ENCODE data around the gene PRRT2. TPM values are rescaled to one million over a fixed set of nuclear protein-coding genes. Genes with fewer than 3 reads are reported as not detected.

PRRT2 gene
- total RNA-seq, 1 donor from 2014 or later, result 24.7 TPM

GRCh38 chr16:29816694-29817441 is 4.9 kb downstream of the PRRT2 start:
- Mint-ChIP-seq H3K27me3 (ENCODE audit: low read depth) (no peaks in the 10 kb centered on the region), H3K4me3 (peak overlapping the region; percentile 91), H3K27ac (peak overlapping the region; percentile 81), H3K36me3 (peaks cover 6% of the 10 kb centered on the region), H3K4me1 (peaks cover 63% of the 10 kb centered on the region), H3K9me3 (no peaks in the 10 kb centered on the region)
- TF ChIP-seq, protein P1, sequence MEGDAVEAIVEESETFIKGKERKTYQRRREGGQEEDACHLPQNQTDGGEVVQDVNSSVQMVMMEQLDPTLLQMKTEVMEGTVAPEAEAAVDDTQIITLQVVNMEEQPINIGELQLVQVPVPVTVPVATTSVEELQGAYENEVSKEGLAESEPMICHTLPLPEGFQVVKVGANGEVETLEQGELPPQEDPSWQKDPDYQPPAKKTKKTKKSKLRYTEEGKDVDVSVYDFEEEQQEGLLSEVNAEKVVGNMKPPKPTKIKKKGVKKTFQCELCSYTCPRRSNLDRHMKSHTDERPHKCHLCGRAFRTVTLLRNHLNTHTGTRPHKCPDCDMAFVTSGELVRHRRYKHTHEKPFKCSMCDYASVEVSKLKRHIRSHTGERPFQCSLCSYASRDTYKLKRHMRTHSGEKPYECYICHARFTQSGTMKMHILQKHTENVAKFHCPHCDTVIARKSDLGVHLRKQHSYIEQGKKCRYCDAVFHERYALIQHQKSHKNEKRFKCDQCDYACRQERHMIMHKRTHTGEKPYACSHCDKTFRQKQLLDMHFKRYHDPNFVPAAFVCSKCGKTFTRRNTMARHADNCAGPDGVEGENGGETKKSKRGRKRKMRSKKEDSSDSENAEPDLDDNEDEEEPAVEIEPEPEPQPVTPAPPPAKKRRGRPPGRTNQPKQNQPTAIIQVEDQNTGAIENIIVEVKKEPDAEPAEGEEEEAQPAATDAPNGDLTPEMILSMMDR (IDR thresholded peaks at IDR 0.05; ENCODE audit: unreplicated experiment), result no peak
- peak in 1 of 2 experiments; percentile 54 for DNase-seq (ENCODE audit: low spot score in 2 of 2, unreplicated experiment in 2 of 2)

DNA sequence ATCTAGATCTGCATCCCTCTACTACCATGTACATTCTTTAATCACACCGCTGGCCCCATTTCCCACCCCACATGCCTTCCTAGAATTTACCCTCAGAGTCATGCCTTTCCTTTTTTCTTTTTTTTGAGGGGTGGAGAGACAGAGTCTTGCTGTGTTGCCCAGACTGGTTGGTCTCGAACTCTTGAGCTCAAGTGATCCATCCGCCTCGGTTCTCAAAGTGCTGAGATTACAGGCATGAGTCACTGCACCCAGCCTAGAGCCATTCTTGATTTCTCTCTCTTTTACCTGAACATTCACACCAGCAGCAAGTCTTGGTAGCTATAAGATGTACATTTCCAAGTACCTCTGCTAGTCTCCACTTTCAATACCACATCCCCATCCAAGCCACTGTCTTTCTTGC is 6.1 kb downstream of the PRRT2 start:
- H3K36me3 Mint-ChIP-seq, result peaks cover 6% of the 10 kb centered on the region
- TF ChIP-seq, protein P1 (IDR thresholded peaks at IDR 0.05; ENCODE audit: unreplicated experiment), result no peak
- no peak overlapping the region for H3K27ac Mint-ChIP-seq
- no peak for DNase-seq (ENCODE audit: low spot score in 2 of 2, unreplicated experiment in 2 of 2)
- H3K4me3 Mint-ChIP-seq, result peak overlapping the region; percentile 57
- H3K4me1 Mint-ChIP-seq, result peaks cover 58% of the 10 kb centered on the region
- H3K9me3 Mint-ChIP-seq, result no peaks in the 10 kb centered on the region
- H3K27me3 Mint-ChIP-seq (ENCODE audit: low read depth), result no peaks in the 10 kb centered on the region

- no peaks in the 10 kb centered on the region for H3K9me3 Mint-ChIP-seq
- DNase-seq (ENCODE audit: low spot score in 2 of 2, unreplicated experiment in 2 of 2), result no peak
- TF ChIP-seq, protein P1 (IDR thresholded peaks at IDR 0.05; ENCODE audit: unreplicated experiment), result no peak
- H3K27me3 Mint-ChIP-seq (ENCODE audit: low read depth), result no peaks in the 10 kb centered on the region
- H3K36me3 Mint-ChIP-seq, result peaks cover 6% of the 10 kb centered on the region
- peaks cover 51% of the 10 kb centered on the region for H3K4me1 Mint-ChIP-seq
- peak overlapping the region; percentile 62 for H3K4me3 Mint-ChIP-seq
- H3K27ac Mint-ChIP-seq, result peak overlapping the region; percentile 86
Observed at GRCh38 chr16:29819506-29819905, 7.5 kb downstream of the PRRT2 start.

GRCh38 chr16:29820271-29820701 is 8.3 kb downstream of the PRRT2 start, which contains the start of gene MVP:
MVP (plus strand) TSS chr16:29820462; CDS start chr16:29830550, 10,088 bp downstream.
- Mint-ChIP-seq H3K36me3 (peaks cover 6% of the 10 kb centered on the region), H3K4me1 (peaks cover 43% of the 10 kb centered on the region), H3K27me3 (ENCODE audit: low read depth) (no peaks in the 10 kb centered on the region), H3K27ac (peak within 1 kb of the TSS; percentile 86), H3K4me3 (peak within 1 kb of the TSS; percentile 62), H3K9me3 (no peaks in the 10 kb centered on the region)
- DNase-seq (ENCODE audit: low spot score in 2 of 2, unreplicated experiment in 2 of 2), result no peak
- TF ChIP-seq, protein P1 (IDR thresholded peaks at IDR 0.05; ENCODE audit: unreplicated experiment), result no peak

DNA sequence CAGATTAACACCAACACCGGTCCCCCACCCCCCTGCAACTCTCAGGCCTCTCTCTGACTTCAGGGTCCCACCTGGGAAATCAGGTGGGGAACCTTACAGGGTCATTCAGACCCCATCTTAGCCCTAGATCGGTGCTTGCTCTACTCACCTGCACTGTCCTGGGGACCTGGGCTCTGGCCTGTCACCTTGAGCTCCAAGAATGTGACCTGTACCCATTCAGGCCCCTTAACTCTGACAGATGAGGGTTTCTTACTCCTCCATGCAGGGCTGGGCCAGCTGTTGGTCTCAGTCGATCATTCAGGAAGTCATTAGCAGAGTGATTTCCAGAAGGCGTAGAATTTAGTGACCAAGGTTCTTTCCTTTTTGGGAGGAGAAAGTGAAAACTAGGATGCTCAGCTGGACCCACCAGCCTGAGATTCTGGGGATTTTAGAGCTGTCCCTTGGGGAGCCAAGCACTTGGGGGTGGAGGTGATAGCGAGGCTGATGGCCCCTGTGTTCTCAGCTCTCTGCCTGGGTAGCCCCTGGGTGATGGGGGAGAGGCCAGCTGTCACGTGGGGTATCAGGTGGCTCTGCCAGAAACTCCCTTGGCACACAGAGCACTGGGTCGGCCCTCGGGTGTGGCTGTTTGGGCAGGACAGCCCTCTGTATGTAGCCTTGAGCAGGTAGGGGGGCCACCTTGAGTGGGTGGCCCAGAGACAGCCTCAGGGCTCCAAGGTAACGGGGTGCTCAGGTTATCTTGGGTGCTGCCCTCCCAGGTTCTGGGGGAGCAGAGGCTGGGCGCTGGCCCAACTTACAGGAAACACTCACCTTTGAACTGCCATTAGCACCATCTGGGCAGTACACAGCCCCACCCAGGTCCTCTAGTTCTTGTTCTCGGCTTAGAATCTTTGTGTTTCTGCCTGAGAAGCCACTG is 9.0 kb downstream of the PRRT2 start:
- Mint-ChIP-seq H3K27ac (peak overlapping the region; percentile 86), H3K27me3 (ENCODE audit: low read depth) (no peaks in the 10 kb centered on the region), H3K4me1 (peaks cover 38% of the 10 kb centered on the region), H3K4me3 (peak overlapping the region; percentile 62), H3K9me3 (no peaks in the 10 kb centered on the region), H3K36me3 (peaks cover 6% of the 10 kb centered on the region)
- no peak for DNase-seq (ENCODE audit: low spot score in 2 of 2, unreplicated experiment in 2 of 2)
- TF ChIP-seq, protein P1 (IDR thresholded peaks at IDR 0.05; ENCODE audit: unreplicated experiment), result no peak
